Tibial artery (tissue), 4 donors: ENCODE results near the gene LRRC3.

ENCODE experiments used
- DNase-seq, 2 donors: peaks; one replicate each; pipeline ENCODE4 v3.0.0-alpha.2; 2019
- H3K27ac ChIP-seq, 2 donors: fragments of 200-600 bp; sonication (generic) in 1 of 2; 1 replicate in 1 of 2; 2 replicates in 1 of 2; pipeline ENCODE4 v1.5.1; 2018 to 2019; ENCODE audit warnings: mild to moderate bottlenecking in 1 of 2
- H3K27me3 ChIP-seq, 2 donors: fragments of 200-600 bp; sonication (generic) in 1 of 2; one replicate each; pipeline versions ENCODE4 v1.5.1 to v1.6.0; 2016 to 2019
- H3K36me3 ChIP-seq, 3 donors: fragments of 200-600 bp; sonication (generic) in 2 of 3; one replicate each; pipeline ENCODE4 v1.5.1; 2016 to 2019; ENCODE audit warnings: mild to moderate bottlenecking in 2 of 3
- H3K4me1 ChIP-seq, 4 donors: fragments of 200-600 bp; sonication (generic) in 2 of 4; 1 replicate in 3 of 4; 2 replicates in 1 of 4; pipeline ENCODE4 v1.5.1; 2016 to 2019
- H3K4me3 ChIP-seq, 2 donors: fragments of 200-600 bp; sonication (generic) in 1 of 2; 1 replicate in 1 of 2; 2 replicates in 1 of 2; pipeline ENCODE4 v1.5.1; 2018 to 2019; ENCODE audit warnings: mild to moderate bottlenecking in 2 of 2
- H3K9me3 ChIP-seq, 3 donors: fragments of 200-600 bp; sonication (generic) in 1 of 3; one replicate each; pipeline ENCODE4 v1.5.1; 2016 to 2019
- intact Hi-C: fragments of 100-400 bp; cut with DNase I; formaldehyde crosslinking; loops from one replicate; pipeline ENCODE4 v1.15.0; 2023; ENCODE audit warnings: low total_unique reads
- TF ChIP-seq, protein P1 (sequence below), 2 experiments: fragments of 200-600 bp in 1 of 2; fragments of 450-650 bp in 1 of 2; IDR thresholded peaks; one replicate each; pipeline ENCODE4 v1.5.1; 2017 to 2019; ENCODE audit warnings: antibody characterized with exemption in 2 of 2, mild to moderate bottlenecking in 1 of 2, moderate library complexity in 1 of 2

LRRC3 gene

DNA sequence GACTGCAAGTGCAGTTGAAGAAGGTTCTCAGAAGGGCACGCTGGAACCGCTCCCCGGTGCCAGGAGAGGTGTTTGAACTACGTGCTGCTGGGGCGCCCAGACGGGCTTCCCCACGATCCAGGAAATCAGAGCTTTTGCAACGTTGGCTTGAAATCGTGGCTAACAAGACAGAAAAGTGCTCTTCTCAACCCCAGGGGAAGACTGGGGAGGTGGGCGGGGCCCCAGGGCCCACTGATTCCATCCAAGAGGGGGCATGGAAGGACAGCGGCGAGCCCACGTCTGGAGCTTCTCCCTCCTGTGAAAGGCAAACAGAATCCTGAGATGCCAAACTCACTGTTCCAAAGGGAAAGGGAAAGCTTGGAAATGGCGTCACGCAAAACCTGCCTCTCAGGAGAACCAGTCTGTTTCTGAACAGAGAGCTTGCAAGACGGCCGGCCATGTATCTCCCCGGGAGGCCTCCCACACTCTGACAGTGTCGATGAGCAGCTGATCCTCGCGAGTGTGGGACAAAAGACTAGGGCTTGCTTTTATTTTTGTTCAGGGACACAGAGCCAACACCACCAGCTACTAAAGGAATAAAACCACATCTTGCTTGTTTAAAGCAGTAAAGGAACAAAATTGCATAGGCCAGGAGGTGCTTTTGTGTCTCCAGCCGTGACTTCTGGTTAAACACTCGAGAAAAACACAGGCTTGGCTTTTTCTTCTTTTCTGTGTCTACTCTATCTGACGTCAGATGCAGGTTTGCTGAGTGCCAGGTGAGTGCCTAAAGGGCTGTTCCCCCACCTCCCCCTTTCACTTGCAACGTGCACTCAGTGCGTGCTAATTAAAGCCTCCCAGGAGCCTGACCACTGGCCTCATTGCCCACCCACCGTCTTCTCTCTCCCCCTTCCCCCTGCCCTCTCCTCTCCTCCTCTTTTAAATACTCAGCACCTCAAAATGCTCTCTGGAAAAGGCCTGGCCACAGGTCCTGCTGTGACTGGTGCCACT lies 41.5 kb downstream of the LRRC3 start:
- intact Hi-C loops = no loop called here
- no peaks in the 10 kb centered on the region for H3K4me1 ChIP-seq
- H3K36me3 ChIP-seq = peaks cover 0 to 6% (median 0%) of the 10 kb centered on the region in 3 donors
- peaks cover 0 to 19% (median 13%) of the 10 kb centered on the region in 3 donors for H3K9me3 ChIP-seq
- TF ChIP-seq, protein P1, sequence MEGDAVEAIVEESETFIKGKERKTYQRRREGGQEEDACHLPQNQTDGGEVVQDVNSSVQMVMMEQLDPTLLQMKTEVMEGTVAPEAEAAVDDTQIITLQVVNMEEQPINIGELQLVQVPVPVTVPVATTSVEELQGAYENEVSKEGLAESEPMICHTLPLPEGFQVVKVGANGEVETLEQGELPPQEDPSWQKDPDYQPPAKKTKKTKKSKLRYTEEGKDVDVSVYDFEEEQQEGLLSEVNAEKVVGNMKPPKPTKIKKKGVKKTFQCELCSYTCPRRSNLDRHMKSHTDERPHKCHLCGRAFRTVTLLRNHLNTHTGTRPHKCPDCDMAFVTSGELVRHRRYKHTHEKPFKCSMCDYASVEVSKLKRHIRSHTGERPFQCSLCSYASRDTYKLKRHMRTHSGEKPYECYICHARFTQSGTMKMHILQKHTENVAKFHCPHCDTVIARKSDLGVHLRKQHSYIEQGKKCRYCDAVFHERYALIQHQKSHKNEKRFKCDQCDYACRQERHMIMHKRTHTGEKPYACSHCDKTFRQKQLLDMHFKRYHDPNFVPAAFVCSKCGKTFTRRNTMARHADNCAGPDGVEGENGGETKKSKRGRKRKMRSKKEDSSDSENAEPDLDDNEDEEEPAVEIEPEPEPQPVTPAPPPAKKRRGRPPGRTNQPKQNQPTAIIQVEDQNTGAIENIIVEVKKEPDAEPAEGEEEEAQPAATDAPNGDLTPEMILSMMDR (IDR thresholded peaks at IDR 0.05) = no peak
- H3K27ac ChIP-seq = no peak overlapping the region
- no peak for DNase-seq
- H3K4me3 ChIP-seq = no peak overlapping the region
- H3K27me3 ChIP-seq = peaks cover 0 to 52% of the 10 kb centered on the region in 2 donors

DNA sequence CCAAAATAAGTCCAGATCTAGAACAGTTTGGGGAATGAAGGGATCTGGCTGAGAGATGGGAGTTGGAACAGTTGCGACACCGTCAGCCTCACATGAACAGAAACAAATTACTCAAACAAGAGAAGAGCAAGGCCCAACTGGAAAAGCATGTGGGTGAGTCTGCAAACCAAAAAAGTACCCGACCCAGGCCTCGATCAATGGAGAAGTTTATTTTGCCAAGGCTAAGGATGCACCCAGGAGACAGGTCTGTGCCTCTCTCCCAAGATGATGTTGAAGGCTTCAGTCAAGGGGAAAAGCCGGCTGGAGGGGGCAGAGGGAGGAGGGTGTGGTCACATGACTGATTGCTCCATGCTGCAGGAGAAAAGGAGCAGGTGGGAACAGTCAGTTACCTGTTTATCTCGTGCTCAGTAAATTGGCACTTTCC lies 42.4 kb downstream of the LRRC3 start:
- peak in 1 of 2 donors; percentile 61 for DNase-seq
- H3K4me1 ChIP-seq = no peaks in the 10 kb centered on the region
- H3K27me3 ChIP-seq = peaks cover 0 to 56% of the 10 kb centered on the region in 2 donors
- TF ChIP-seq, protein P1 (IDR thresholded peaks at IDR 0.05) = no peak
- intact Hi-C loops = no loop called here
- peaks cover 0 to 12% (median 10%) of the 10 kb centered on the region in 3 donors for H3K9me3 ChIP-seq
- no peak overlapping the region for H3K27ac ChIP-seq
- H3K36me3 ChIP-seq = peaks cover 0 to 6% (median 0%) of the 10 kb centered on the region in 3 donors
- no peak overlapping the region for H3K4me3 ChIP-seq

DNA sequence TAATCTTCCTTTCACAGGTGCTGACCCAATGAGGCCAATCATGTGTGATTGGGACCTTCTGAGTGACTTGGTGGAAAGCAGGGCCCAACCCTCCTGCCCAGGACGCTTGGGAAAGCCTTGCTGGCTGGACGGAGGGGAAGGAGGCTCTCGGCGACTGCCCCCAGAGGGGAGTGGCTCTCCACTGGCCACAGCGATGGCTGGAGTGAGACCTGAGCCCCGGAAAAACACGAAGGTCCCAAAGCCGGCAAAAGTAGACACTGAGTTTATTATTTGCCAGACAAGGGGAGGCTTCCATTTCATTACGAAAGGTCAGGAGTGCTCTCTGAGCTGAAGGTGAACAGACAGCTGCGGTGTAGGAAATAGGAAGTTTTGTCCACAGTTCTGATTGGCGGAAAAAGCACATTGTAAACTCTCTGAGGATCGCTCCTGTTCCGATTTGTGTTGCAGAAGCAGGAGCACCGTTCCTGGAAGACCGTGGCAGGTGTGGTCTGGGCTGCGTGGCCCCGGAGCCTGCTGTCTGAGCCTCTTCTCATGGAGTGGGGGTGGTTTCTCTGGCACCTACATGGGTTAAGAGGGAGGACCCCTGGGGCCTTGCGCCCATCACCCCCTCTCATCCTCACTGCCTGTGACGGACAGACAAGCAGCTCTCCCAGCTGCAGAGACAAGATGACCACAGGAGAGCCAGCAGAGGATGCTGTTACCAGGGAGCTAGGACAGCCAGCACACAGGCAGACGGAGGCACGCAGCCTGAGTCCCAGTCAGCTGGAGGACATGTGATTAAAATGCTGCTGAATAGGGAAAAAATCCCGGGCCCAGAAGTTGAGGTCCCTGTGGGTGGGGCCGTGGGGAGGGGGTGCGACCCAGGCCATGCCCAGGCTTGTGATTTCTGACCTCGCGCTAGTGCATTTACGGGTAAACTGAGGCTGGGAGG lies 43.2 kb downstream of the LRRC3 start:
- Histone ChIP-seq H3K4me1 (no peaks in the 10 kb centered on the region), H3K4me3 (no peak overlapping the region), H3K27ac (no peak overlapping the region), H3K36me3 (no peaks in the 10 kb centered on the region), H3K9me3 (peaks cover 0 to 4% (median 2%) of the 10 kb centered on the region in 3 donors), H3K27me3 (peaks cover 0 to 61% of the 10 kb centered on the region in 2 donors)
- intact Hi-C loops = no loop called here
- DNase-seq = no peak
- TF ChIP-seq, protein P1 (IDR thresholded peaks at IDR 0.05) = no peak

DNA sequence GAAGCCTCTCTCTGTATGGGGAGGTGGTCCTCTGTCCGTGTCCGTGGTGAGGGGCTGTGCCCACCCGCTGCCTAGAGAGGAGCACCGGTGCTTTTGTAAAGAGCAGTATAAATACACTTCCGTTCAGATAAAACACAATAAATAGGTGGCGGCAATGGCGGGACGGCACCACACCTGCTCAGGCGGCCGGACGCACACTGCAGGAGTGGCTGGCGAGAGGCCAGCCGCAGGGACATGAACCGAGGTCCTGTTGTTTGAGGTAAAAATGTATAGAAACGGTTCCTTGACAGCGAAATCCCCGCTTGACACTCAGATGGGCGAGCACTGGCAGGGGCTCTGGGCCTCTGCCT lies 43.9 kb downstream of the LRRC3 start:
- no peak for DNase-seq

DNA sequence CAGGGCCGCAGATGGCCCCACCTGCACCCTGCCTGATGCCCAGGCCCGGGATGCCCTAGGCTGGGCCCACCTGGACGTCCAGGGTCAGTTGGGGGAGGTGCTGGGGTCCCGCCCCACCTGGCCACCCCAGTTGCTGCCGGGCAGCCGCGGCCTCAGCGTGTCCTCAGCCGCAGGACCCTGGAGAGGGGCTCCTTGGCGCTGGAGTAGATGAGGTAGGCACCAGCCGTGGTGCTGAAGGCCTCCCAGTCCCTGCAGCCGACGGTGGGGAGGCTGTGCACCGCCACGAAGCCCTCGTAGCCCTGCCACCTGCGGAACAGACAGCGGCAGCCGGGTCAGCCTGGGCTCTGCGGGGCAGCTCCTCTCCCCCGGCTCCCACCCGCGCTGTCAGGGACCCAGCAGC lies 44.3 kb downstream of the LRRC3 start:
- H3K4me1 ChIP-seq = no peaks in the 10 kb centered on the region
- H3K27me3 ChIP-seq = peaks cover 0 to 61% of the 10 kb centered on the region in 2 donors
- no peak overlapping the region for H3K27ac ChIP-seq
- no peak overlapping the region for H3K4me3 ChIP-seq
- no peaks in the 10 kb centered on the region for H3K36me3 ChIP-seq
- DNase-seq = no peak
- TF ChIP-seq, protein P1 (IDR thresholded peaks at IDR 0.05) = no peak
- intact Hi-C loops = no loop called here
- H3K9me3 ChIP-seq = no peaks in the 10 kb centered on the region

More for the DNA sequence above, 43.9 kb downstream of the LRRC3 start:
- Histone ChIP-seq H3K36me3 (no peaks in the 10 kb centered on the region), H3K27me3 (peaks cover 0 to 64% of the 10 kb centered on the region in 2 donors), H3K9me3 (no peaks in the 10 kb centered on the region), H3K27ac (no peak overlapping the region), H3K4me1 (no peaks in the 10 kb centered on the region), H3K4me3 (no peak overlapping the region)
- intact Hi-C loops = no loop called here
- TF ChIP-seq, protein P1 (IDR thresholded peaks at IDR 0.05) = no peak
